ENCODE measurements around the gene LRMDA.

The LRMDA gene

DNA sequence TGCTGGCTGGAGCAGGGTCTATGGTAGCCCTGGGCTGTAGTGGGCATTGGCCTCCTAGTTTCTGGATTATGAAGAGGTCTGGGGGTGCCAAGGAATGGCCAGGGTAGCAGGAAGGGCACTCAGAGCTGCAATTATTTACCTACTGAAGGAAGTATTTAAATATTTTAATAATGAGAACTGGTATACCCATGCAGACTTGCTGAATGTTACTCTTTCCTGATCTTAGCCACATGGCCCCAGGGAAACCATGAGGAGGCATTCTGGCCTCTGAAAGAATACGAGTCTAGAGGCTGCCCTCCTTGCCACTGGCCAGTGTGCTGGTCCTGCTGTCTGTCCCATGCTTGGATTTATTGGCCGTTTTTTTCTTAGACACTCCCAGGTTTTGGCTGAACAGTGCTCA, 599.7 kb downstream of the LRMDA start:
- no peak for DNase-seq (ENCODE audit: low read depth)

DNA sequence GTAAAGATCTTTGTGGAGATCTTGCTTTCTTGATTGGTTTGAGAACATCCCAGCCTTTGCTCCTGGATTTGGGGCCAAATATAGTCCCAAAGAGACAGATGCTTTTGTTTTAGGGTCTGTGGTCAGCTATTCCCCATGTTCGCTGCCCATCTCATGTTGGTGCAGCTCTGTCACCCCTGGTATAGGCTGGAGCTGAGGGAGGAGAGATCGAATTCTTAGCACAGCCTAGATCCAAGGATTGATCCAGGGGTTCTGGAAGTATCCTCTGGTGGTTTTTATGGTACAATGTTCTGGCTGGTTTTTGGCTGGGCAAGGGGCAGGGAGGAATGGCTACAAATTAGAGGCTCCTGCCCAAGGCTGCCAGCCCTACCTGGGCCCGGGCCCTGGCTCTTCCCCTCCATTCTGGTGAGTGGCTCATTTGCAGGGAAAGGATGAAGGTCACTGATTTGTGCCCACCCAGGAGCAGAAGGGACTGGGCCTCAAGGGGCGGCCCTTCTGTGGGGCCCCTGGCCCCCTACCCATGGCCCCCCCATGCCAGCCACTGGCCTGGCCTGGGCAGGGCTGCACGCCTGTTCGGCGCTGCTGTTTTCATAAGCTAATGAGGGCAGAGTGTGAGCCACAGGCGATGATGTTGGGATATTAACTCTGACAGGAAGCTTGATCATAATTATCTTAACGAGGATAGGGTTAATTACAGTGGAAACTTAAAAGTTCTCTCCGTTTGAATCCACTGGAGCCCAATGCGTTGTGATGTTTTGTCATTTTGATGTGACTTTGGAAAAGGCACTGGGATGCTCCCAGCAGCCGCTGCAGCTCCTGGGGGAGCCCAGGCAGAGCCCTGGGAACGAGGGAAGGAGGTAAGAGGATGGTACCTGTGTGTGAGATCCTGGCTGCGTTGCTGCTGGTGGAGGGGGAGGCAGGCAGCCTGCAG, 600.6 kb downstream of the LRMDA start:
- no peak for DNase-seq (ENCODE audit: low read depth)

DNA sequence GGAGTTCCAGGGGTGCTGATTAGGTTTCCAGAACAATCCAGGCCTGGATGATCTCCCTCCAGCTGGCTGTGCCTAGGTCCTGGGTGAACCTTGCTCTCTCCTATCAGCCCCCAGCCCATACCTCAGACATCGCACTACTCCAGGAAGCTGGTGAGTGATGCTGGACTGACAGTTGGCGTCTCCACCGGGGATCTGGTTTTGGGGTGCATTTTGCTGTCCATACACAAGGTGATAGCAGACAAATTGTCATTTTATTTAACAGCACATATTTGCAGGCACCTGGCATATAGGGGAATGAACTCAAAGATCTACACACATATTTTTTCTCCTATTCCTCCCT, 601.2 kb downstream of the LRMDA start:
- DNase-seq (ENCODE audit: low read depth) = no peak

DNA sequence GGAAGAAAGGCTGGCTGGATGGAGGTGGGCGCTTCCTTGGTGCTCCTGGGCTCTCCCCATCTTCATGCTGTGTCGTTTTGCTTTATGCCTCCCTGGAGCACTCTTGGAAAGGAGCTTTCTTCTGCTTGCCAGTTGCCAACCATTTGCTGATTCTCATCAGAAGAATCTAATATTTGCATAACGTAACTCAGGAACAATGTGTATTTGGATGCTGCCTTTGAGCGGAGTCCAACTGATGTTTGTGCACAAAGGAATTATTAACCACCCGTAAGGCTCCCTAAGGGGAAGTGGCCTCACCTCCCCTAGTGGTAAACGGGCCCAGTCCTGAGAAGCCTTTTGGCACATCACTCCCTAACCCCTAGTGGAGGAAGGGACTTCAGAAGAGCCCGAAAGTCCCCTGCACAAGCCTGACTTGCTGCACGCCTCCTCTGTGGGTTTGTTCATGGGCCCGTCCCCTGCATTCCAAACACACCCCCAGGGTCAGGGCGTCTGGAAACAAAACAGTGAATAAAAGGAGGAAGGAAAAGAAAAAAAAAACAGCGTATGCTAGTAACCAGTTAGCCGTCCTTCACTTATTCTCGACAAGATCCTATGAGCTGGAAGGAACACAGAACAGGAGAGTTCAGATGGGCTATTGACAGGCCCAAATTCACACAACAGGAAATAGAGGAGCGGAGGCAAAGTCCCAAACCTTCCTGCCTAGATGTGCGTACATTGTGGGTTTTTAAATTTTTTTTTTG, 602.2 kb downstream of the LRMDA start:
- no peak for DNase-seq (ENCODE audit: low read depth)

DNA sequence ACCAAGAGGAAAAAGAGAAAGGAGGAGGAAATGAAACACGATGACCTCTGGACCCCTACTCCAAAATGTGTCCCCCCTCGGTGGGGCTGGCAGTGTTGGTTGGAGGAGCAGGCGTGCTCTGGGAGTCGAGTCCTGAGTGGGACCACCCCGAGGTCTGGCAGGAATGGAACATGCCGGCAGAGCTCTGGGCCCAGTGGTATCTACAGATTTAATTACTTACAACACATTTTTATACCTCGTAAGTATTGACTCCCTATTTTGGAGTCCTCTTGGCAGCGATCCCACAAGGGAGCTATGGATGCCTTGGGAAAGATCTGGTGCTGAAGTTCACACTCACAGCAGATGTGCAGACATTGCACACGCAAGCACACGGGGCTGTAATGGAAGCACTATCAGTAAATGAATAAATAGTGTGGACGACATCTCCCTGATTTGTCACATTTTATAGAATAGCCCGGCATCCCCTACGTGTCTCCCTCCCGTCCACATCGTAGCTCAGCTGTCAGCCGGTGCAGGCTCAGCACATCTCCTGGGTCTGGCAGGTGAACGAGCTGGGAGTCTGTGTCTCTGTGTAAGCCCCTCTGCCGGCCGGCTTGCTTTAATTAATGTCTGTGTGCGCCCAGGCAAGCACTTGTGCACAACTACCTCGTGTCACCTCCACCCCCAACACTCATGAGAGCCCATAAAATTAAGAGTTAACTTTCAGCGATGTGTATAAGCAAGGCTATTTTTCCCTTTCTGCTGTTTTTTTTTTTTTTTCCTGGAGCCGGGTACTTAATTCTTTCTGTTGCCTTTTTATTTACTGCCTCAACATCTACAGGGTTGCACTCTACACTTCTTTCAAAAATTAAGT, 603.2 kb downstream of the LRMDA start:
- DNase-seq (ENCODE audit: low read depth) = no peak

DNA sequence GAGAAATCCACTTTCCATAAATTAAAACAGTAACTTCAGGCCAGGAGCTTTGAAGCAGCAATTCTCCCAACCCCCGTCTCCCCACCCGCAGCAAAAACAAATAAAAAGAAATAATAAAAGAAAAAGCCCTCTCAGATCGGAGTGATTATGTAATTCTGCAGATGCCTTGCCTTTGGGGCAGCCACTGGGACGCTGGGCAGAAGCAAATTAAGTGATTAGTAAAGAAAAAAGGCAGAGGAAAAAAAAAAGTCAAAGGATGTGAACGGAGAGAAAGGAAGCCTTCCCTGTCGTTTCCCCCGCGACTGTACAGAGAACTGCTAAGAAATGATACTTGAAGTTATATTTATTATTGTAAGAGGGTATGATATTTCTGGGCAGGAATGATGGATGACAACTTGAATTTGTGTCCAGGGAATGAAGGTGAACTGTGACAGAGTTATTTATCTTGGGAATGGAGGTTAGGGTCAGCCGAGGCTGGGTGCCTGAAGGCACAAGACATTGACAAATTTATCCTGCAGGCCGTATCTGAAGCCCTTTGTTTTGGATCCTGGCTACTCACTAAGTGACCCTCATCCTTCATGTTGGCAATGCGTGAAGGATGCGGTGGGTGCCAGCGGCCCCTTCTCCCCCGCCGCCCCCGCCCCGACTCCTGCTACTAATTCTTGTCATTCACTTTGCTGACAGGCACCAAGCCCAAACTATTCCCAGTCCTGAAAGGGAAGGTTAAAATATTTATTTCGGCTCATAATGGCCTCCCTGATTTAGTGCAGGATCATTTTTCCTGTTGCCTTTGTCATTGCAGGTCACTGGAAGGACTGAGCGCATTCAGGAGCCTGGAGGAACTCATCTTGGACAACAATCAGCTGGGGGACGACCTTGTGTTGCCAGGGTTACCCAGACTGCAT, 604.0 kb downstream of the LRMDA start:
- no peak for DNase-seq (ENCODE audit: low read depth)

DNA sequence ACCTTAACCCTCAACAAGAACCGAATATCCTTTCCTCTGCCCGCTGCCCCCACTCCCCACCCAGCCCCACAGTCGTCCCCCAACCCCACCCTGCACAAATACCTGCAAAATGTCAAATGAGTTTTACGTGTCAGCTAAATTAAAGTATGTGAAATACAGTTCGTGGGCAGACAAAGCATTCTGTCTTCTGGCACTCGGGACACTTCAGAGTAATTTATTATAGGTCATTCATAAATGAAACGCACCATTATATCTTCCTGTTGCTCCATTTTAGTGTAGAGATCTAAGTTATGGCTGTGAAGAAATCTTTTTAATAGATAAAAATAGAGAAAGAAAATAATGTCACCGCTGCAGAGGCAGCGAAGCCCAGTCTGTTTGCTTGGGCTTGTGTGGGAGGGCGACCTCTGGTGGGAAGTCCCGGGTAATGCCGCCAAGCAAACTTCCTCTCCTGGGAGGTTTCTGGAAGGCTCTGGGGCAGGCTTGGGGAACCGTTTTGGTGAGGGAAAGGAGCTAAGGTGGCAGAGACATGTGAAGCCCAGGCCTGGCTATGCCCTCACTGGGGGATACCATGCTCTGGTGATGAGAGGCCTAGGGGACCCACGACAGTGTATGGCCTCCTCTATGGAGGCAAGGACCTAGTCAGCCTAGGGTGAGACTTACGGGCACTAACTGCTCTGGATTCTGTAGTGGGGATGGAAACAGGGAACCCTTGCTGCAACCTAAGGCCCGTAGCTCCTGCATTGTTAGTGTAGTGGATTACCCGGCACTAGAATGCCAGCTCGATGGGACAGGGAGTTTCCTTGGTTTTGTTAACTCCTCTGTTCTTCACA, 604.9 kb downstream of the LRMDA start:
- DNase-seq (ENCODE audit: low read depth) = peak; percentile 1

DNA sequence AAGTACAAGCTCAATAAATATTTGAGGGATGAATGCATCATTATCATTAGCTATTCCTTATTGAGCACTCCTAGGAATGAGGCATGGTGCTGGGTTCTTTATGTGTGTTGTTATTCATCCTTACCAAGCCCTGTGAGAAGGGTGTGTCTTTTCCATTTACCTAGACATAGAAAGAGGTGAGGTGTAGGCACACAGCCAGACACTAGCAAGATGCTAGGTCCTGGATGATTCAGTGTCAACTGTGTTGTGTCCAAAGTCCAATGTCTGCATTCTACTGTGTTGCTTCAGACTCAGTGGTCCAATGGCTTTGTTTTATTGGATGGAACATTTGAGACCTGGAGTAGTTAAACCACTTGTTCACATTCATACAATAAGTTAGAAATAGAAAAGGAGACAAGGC, 605.5 kb downstream of the LRMDA start:
- DNase-seq (ENCODE audit: low read depth) = no peak

DNA sequence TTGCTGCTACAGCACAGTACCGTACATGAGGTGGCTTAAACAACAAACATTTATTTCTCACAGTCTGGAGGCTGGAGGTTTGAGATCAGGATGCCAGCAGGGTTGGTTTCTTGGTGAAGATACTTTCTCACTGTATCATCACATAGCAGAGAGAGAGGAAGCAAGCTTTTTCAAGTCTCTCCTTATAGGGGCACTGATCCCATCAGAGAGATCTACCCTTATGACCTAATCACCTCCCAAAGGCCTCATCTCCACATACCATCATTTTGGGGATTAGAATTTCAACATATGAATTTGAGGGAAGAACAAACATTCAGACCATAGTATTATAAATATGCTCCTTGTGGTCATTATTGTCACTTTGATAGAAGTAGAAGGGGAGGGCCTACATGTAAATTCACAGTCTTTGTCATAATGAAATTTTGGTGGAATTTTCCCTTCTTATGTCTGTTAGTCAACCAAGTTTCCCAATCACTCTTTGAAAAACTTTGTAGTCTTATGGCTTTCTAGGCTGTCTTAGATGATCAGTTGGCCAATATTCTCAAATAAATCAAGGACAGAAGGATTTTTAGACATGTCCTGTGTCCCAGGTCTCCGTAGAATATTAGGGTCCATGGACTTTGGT, 606.2 kb downstream of the LRMDA start:
- DNase-seq (ENCODE audit: low read depth) = no peak

DNA sequence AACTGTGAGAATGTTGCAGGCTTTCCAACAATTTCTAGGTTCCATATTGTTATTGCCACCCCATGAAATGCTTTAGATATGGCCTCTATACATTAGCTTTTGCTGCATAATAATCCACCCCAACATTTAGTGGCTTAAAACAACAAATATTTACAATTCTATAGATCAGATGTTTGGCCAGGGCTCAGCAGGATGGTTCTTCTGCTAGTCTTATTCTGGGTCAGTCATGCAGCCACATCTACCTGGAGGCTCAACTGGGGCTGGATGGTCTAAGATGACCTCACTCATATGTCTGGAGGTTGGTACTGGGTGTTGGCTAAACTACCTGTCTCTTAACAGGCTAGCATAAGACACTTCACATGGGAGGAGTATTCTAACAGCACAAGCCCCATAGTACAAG, 607.3 kb downstream of the LRMDA start:
- DNase-seq (ENCODE audit: low read depth) = no peak

DNA sequence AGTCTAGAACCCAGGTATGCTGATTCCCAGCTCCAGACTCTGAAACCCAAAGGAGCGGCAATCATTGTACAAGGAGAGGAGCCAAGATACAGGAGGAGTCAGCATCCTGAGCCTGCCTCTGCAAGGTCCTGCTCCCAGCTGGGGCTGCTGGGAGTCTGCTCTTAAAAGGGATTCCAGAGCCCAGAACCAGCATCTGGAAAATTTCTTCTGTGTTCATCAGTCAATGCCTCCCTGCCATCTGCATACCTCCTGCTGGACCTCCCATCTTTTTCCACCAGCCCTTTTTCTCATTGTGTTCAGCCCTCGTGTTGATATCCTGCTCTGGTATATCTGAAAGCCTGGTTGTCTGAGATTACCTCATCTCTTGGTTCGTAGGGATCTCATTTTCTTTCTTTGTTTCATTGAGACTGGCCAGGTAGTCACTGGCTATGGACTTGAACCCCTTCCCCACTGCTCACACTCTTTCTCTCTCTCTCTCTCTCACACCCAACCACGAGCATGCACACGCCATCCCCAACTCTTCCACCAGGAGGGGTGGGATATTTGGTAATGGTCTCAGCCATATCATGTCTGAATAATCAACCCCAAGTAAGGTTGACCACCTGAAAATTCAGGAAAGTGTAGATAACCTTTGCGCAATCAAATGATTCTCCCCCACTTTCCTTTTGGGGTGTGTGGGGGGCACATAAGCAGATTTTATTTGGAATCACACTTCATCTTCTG, 608.8 kb downstream of the LRMDA start:
- DNase-seq (ENCODE audit: low read depth) = no peak

DNA sequence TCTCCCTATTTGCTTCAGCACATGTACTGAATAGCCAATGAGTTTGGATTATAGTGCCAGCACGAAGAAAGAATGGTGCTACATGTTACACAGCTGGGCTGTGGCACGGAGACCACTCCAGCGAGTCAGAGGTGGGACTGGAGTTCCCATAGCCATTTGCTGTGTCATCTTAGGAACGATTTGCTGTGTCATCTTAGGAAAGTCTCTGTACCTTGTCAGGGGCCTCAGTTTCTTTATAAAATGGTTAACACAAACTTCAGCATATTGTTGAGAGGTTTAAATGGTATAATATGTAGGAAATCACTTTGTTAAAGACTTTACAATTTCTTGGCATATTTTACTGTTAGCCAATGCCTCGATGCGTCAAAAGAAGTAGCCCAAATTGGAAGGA, 609.4 kb downstream of the LRMDA start:
- DNase-seq (ENCODE audit: low read depth) = no peak

DNA sequence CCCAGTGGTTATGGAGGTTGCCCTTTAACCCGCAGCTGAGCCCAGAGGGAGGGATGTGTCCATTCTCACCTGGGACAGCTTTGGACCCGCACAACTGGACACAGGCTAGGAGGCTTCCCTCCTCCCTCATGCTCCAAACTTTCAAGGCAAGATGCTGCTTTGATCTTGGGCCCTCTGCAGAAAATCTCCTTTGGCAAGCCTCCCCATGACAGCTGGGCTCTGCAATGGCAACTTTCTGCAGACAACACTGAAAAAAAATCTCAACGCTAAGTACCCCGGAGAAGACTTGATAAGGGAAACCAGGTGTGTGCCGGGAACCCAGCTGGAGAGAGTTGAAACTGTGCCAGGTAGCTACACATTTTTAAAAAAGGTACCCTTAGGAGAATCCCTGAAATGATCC, 610.1 kb downstream of the LRMDA start:
- DNase-seq (ENCODE audit: low read depth) = no peak

DNA sequence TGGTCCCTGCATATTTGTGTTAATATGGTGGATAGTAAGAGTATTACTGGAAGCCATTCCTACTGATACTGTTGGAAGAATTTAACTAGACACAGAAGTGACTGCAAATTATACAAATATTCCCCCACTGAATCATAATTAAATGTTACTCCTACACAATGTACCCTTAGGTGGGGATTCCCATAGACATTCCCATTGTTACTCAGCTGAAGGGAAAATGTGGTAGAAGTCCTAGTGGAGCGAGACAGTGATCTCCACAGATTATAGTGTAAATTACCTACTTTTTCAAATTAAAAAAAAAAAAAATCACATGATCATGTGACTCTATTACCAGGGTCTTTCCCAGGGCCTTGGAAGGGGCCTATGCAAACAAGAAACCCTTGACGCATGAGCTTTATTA, 611.8 kb downstream of the LRMDA start:
- no peak for DNase-seq (ENCODE audit: low read depth)

DNA sequence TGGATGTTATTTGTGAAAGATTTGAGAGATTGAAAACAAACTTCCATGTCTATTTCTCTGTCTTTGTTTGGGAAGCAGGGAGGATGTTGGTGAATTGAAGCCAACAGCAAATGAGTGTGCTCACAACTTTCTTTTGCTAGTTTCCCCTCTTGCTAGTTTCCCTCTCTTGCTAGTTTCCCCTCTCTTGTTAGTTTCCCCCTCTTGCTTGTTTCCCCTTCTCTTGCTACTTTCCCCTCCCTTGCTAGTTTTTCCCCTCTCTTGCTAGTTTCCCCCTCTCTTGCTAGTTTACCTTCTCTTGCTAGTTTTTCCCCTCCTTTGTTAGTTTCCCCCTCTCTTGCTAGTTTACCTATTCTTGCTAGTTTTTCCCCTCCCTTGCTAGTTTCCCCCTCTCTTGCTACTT, 613.3 kb downstream of the LRMDA start:
- DNase-seq (ENCODE audit: low read depth) = no peak

DNA sequence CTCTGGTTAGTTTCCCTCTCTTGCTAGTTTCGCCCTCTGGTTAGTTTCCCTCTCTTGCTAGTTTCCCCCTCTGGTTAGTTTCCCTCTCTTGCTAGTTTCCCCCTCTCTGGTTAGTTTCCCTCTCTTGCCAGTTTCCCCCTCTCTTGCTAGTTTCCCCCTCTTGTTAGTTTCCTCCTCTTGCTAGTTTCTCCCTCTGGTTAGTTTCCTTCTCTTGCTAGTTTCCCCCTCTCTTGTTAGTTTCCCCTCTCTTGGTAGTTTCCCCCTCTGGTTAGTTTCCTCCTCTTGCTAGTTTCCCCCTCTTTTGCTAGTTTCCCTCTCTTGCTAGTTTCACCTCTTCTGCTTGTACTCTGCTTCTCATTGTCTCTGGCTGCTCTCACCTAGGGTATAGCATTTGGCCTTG, 613.8 kb downstream of the LRMDA start:
- no peak for DNase-seq (ENCODE audit: low read depth)

DNA sequence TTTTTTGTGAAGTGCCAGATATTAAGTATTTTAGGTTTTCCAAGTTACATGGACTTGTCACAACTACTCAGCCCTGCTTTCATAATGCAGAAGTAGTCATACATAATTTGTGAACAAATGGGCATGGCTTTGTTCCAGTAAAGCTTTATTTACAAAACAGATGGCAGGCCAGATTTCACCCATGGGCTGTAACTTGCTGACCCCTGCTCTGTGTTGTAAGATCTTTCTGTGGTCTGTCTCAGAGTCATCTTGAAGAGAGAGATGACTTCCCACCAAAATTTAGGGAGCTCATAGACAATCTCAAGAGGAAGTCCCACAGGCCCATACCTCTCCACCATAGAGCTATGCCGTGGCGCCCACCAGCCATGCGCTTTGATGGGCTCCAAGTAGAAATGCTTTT, 616.1 kb downstream of the LRMDA start:
- DNase-seq (ENCODE audit: low read depth) = no peak

DNA sequence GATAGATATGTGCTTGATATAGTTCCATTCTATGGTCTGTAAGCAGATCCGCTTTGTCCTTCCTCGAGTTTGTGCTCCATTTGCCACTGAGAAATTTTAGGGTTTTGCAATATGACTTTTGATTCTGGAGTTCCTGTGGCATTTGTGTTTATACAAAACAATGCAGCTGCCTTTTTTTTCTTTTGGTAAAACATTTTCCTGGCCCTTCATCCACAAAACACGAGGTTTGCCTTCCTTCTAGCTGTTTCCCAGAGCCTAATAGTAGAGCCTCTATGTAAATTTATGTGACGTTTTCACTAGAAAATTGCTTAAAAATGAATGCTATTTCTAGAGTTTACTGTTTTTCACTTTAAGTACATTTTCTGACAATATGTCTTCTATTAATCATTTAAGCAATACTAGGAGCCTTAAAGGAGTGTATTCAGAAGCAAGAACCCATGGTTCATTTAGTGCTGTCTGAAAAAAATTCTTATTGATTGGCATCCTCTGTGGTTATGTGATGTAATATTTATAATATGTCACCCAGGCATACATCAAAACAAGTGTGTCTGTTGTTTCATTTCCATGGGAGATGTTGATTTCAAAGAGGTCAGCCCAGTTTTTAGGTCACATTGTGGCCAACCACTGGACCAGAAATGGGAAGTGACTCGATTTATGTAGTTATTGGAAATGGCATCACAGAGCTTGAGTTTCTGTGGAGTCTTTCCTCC, 618.3 kb downstream of the LRMDA start:
- no peak for DNase-seq (ENCODE audit: low read depth)

DNA sequence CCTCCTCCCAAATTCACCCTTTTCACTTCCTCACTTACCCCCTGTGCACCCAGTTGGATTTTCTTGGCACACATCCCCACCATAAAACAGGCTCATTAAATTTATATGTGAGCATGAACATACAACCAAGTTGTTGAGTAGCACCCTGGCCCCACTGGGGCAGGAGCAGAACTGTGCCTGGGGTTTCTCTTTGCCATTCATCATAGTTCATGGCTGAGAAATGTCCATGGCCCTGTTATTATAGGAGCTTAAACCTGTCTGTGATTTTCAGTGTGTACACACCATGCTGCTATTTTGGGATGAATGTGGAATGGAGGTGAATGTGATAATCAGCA, 618.8 kb downstream of the LRMDA start:
- no peak for DNase-seq (ENCODE audit: low read depth)

Data from activated T-helper 9 cell treated with anti-CD3 and anti-CD28 coated beads, Interleukin-2, amount 50 U/mL, for 16 hours (primary cell).